ENCODE measurements around the gene RIF1. TPM values are rescaled to one million over a fixed set of nuclear protein-coding genes. Genes with fewer than 3 reads are reported as not detected.

Gene RIF1
- total RNA-seq, 1 experiment from 2014 or later, result 40.4 TPM

DNA sequence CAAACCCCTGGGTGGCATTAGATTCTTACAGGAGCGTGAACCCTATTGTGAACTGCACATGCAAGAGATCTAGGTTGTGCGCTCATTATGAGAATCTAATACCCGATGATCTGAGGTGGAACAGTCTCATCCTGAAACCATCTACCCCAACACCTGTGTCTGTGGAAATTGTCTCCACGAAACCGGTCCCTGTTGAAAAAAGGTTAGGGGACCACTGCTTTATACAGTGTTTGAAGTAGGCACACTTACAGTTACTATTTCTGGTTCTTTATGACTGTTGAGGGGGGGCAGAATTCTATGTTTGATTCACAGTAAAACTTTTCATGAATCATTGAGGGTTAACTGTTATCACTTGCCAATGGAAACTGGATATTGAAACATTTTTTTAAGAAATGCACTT, 72.0 kb downstream of the RIF1 start:
- Histone ChIP-seq H3K9me2 (replicated peaks; ENCODE audit: insufficient read depth, low read length) (no peaks in the 10 kb centered on the region), H3K27me3 (ENCODE audit: low read length) (no peaks in the 10 kb centered on the region), H3K9me3 (ENCODE audit: low read length) (no peaks in the 10 kb centered on the region), H3K9ac (ENCODE audit: low read length) (no peak overlapping the region), H3K36me3 (ENCODE audit: insufficient read depth, low read length) (peaks cover 73% of the 10 kb centered on the region), H2AFZ (ENCODE audit: low read length) (no peak overlapping the region), H3K79me2 (ENCODE audit: low read length) (peaks cover 31% of the 10 kb centered on the region), H3K4me3 (ENCODE audit: low read length) (no peak overlapping the region), H3K4me1 (ENCODE audit: low read length) (peaks cover 20% of the 10 kb centered on the region), H3K4me2 (ENCODE audit: low read depth, low read length, poor library complexity, severe bottlenecking) (no peak overlapping the region), H3K27ac (ENCODE audit: low read length) (no peak overlapping the region), H4K20me1 (ENCODE audit: insufficient read depth, low read depth, low read length) (no peaks in the 10 kb centered on the region)
- DNase-seq, result no peak

DNA sequence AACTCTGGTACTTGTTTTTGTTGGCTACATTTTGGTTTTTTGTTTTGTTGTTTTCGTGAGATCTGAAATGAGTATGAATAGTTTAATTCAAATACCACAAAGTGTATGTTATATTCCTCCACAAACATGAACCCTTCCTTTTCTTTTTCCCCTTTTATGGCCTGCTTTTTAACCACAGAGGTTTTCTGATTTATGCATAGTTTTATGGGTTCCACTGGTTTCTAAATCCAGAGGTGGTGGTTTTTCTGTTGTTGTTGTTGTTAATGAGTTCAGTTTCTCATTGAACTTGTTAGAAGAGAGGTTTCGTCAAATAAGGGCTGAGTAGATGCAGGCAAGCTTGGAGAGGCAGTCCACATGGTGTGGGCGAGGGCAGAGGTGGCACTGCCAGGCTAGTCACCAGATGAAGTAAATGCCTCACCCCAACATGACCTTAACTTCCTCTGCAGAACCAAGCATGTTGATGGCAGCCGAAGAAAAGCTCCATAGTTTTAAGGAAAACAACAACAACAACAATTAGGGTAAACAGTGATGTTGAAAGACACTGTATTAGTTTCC, 72.5 kb downstream of the RIF1 start:
- Histone ChIP-seq H3K36me3 (ENCODE audit: insufficient read depth, low read length) (peaks cover 70% of the 10 kb centered on the region), H3K9ac (ENCODE audit: low read length) (no peak overlapping the region), H3K4me1 (ENCODE audit: low read length) (peaks cover 20% of the 10 kb centered on the region), H3K9me3 (ENCODE audit: low read length) (no peaks in the 10 kb centered on the region), H3K9me2 (replicated peaks; ENCODE audit: insufficient read depth, low read length) (no peaks in the 10 kb centered on the region), H3K4me3 (ENCODE audit: low read length) (no peak overlapping the region), H3K79me2 (ENCODE audit: low read length) (peaks cover 26% of the 10 kb centered on the region), H3K27me3 (ENCODE audit: low read length) (no peaks in the 10 kb centered on the region), H3K27ac (ENCODE audit: low read length) (no peak overlapping the region), H4K20me1 (ENCODE audit: insufficient read depth, low read depth, low read length) (no peaks in the 10 kb centered on the region), H2AFZ (ENCODE audit: low read length) (no peak overlapping the region), H3K4me2 (ENCODE audit: low read depth, low read length, poor library complexity, severe bottlenecking) (no peak overlapping the region)
- DNase-seq, result no peak

DNA sequence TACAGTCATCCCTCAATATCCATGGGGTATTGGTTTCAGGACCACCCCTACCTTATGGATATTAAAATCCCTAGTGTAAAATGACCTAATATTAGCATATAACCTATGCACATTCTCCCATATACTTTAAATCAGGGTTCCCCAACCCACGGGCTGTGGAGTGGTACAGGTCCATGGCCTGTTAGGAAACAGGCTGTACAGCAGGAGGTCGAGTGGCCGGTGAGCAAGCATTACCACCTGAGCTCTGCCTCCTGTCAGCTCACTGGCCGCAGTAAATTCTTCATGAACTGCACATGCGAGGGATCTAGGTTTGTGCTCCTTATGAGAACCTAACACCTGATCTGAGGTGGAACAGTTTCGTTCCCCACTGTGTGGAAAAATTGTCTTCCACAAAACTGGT, 73.8 kb downstream of the RIF1 start:
- no peaks in the 10 kb centered on the region for H3K9me3 ChIP-seq (ENCODE audit: low read length)
- H3K27ac ChIP-seq (ENCODE audit: low read length), result no peak overlapping the region
- H3K4me3 ChIP-seq (ENCODE audit: low read length), result no peak overlapping the region
- H4K20me1 ChIP-seq (ENCODE audit: insufficient read depth, low read depth, low read length), result no peaks in the 10 kb centered on the region
- H3K27me3 ChIP-seq (ENCODE audit: low read length), result no peaks in the 10 kb centered on the region
- peaks cover 69% of the 10 kb centered on the region for H3K36me3 ChIP-seq (ENCODE audit: insufficient read depth, low read length)
- peaks cover 22% of the 10 kb centered on the region for H3K79me2 ChIP-seq (ENCODE audit: low read length)
- DNase-seq, result no peak
- H3K4me1 ChIP-seq (ENCODE audit: low read length), result peaks cover 20% of the 10 kb centered on the region
- H3K9me2 ChIP-seq (replicated peaks; ENCODE audit: insufficient read depth, low read length), result no peaks in the 10 kb centered on the region
- H3K9ac ChIP-seq (ENCODE audit: low read length), result no peak overlapping the region
- no peak overlapping the region for H2AFZ ChIP-seq (ENCODE audit: low read length)
- no peak overlapping the region for H3K4me2 ChIP-seq (ENCODE audit: low read depth, low read length, poor library complexity, severe bottlenecking)

DNA sequence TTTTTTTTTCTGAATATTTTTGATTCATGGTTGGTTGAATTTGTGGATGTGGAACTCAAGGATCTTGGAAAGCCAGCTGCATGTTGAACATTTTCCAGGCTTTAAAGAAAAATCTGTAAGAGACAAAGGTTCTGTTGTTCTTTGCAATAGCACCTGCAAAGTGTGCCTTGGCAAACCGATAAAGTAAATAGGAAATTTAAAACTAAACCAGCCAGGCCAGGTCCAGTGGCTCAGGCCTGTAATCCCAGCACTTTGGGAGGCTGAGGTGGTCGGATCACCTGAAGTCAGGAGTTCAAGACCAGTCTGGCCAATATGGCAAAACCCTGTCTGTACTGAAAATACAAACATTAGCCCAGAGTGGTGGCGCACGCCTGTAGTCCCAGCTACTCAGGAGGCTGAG, 74.4 kb downstream of the RIF1 start:
- no peak overlapping the region for H3K4me3 ChIP-seq (ENCODE audit: low read length)
- no peak overlapping the region for H2AFZ ChIP-seq (ENCODE audit: low read length)
- peaks cover 20% of the 10 kb centered on the region for H3K4me1 ChIP-seq (ENCODE audit: low read length)
- DNase-seq, result no peak
- H3K9me2 ChIP-seq (replicated peaks; ENCODE audit: insufficient read depth, low read length), result no peaks in the 10 kb centered on the region
- H3K27ac ChIP-seq (ENCODE audit: low read length), result no peak overlapping the region
- no peaks in the 10 kb centered on the region for H3K27me3 ChIP-seq (ENCODE audit: low read length)
- no peak overlapping the region for H3K9ac ChIP-seq (ENCODE audit: low read length)
- no peaks in the 10 kb centered on the region for H3K9me3 ChIP-seq (ENCODE audit: low read length)
- H3K4me2 ChIP-seq (ENCODE audit: low read depth, low read length, poor library complexity, severe bottlenecking), result no peak overlapping the region
- H3K79me2 ChIP-seq (ENCODE audit: low read length), result peaks cover 16% of the 10 kb centered on the region
- H3K36me3 ChIP-seq (ENCODE audit: insufficient read depth, low read length), result peaks cover 69% of the 10 kb centered on the region
- H4K20me1 ChIP-seq (ENCODE audit: insufficient read depth, low read depth, low read length), result no peaks in the 10 kb centered on the region

DNA sequence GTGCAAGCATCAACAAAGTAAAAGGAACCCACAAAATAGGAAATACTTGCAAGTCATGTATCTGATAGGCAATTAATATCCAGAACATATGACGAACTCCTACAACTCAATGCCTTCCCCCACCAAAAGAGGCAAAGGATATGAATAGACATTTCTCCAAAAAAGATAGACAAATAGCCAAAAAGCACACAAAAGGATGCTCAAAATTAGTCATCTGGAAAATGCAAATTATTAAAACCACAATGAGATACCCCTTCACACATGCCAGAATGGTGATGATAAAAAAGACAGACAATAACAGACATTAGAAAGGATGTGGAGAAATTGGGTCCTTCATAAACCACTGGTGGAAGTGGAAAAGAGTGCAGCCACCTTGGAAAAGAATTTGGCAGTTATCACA, 76.4 kb downstream of the RIF1 start:
- H3K9ac ChIP-seq (ENCODE audit: low read length), result no peak overlapping the region
- no peak overlapping the region for H3K4me2 ChIP-seq (ENCODE audit: low read depth, low read length, poor library complexity, severe bottlenecking)
- no peak overlapping the region for H2AFZ ChIP-seq (ENCODE audit: low read length)
- no peaks in the 10 kb centered on the region for H3K27me3 ChIP-seq (ENCODE audit: low read length)
- H3K27ac ChIP-seq (ENCODE audit: low read length), result no peak overlapping the region
- H3K4me1 ChIP-seq (ENCODE audit: low read length), result peaks cover 20% of the 10 kb centered on the region
- no peaks in the 10 kb centered on the region for H3K9me3 ChIP-seq (ENCODE audit: low read length)
- H3K9me2 ChIP-seq (replicated peaks; ENCODE audit: insufficient read depth, low read length), result no peaks in the 10 kb centered on the region
- H3K36me3 ChIP-seq (ENCODE audit: insufficient read depth, low read length), result peaks cover 55% of the 10 kb centered on the region
- no peak overlapping the region for H3K4me3 ChIP-seq (ENCODE audit: low read length)
- H4K20me1 ChIP-seq (ENCODE audit: insufficient read depth, low read depth, low read length), result no peaks in the 10 kb centered on the region
- peaks cover 6% of the 10 kb centered on the region; the same call in 1 of the 2 replicates for H3K79me2 ChIP-seq (ENCODE audit: low read length)
- DNase-seq, result no peak

DNA sequence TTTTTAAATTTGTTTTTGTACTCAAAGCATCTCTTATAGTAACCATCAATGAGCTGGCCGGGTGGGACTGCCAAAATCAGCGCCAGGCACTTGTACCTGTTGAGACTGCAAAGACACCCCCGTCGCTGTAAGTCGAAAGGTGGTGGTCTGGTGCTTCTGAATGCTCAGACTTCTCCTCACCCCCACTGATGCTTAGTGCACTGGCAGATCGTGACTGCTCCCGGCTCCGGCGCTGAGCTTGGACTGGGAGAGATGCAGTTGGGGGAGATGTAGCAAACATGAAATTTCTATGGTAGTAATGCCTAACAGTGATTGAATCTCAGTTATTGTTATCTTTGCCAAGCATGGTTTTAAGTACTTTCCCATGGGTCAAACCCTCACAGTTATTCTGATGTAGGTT, 80.6 kb downstream of the RIF1 start:
- Histone ChIP-seq H3K79me2 (ENCODE audit: low read length) (0 out of 2 replicates have a peak, but pooled peaks cover 3% of the 10 kb centered on the region), H3K9ac (ENCODE audit: low read length) (no peak overlapping the region), H3K9me2 (replicated peaks; ENCODE audit: insufficient read depth, low read length) (no peaks in the 10 kb centered on the region), H3K27ac (ENCODE audit: low read length) (no peak overlapping the region), H2AFZ (ENCODE audit: low read length) (no peak overlapping the region), H3K9me3 (ENCODE audit: low read length) (no peaks in the 10 kb centered on the region), H3K4me3 (ENCODE audit: low read length) (no peak overlapping the region), H3K27me3 (ENCODE audit: low read length) (no peaks in the 10 kb centered on the region), H3K4me1 (ENCODE audit: low read length) (peaks cover 10% of the 10 kb centered on the region), H4K20me1 (ENCODE audit: insufficient read depth, low read depth, low read length) (no peaks in the 10 kb centered on the region), H3K36me3 (ENCODE audit: insufficient read depth, low read length) (peaks cover 27% of the 10 kb centered on the region), H3K4me2 (ENCODE audit: low read depth, low read length, poor library complexity, severe bottlenecking) (no peak overlapping the region)
- no peak for DNase-seq

DNA sequence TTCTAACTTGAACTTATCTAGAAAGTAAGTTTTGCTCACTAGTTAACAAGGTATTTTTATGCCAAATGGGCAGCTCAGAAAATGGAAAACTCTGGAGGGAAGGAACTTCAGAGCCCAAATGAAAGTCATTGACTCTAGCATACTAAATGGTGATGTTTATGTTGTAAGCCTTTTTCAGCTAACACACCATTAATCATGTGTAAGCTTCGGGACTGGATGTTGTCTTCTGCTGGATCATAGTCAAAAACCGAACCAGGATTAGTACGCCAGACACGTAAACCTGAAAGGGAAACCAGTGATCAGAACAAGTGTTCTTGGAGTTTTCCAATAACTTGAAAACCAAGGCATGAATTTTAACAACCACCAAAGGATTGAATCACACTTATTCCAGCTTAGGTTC, 81.8 kb downstream of the RIF1 start:
- no peak overlapping the region for H3K27ac ChIP-seq (ENCODE audit: low read length)

DNA sequence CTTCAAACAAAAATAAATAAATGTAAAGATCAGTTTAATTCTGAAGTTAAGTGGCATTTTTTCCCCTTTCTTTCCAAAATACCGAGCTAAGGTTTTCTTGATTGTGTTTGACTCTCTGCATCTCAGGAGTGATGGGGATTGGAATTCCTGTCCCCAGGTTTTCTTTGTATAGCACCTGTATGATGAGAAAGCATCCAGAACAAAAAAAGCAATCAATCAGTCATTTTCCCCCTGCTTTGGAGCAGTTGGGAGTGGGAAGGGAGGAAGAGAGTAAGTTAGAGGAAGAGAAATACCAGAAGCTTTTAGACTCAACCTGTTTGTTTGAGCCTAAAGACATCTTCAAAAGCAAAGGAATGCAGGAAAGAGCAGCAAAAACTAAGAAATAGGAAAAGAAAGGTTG, 88.5 kb downstream of the RIF1 start:
- no peaks in the 10 kb centered on the region for H4K20me1 ChIP-seq (ENCODE audit: insufficient read depth, low read depth, low read length)
- peaks cover 3% of the 10 kb centered on the region; the same call in 1 of the 2 replicates for H3K36me3 ChIP-seq (ENCODE audit: insufficient read depth, low read length)
- no peak overlapping the region for H3K4me3 ChIP-seq (ENCODE audit: low read length)
- H3K9me2 ChIP-seq (replicated peaks; ENCODE audit: insufficient read depth, low read length), result no peaks in the 10 kb centered on the region
- DNase-seq, result no peak
- H3K9me3 ChIP-seq (ENCODE audit: low read length), result no peaks in the 10 kb centered on the region
- H3K4me2 ChIP-seq (ENCODE audit: low read depth, low read length, poor library complexity, severe bottlenecking), result no peak overlapping the region
- no peak overlapping the region for H3K9ac ChIP-seq (ENCODE audit: low read length)
- no peaks in the 10 kb centered on the region for H3K79me2 ChIP-seq (ENCODE audit: low read length)
- no peak overlapping the region for H3K27ac ChIP-seq (ENCODE audit: low read length)
- H3K4me1 ChIP-seq (ENCODE audit: low read length), result no peaks in the 10 kb centered on the region
- no peak overlapping the region for H2AFZ ChIP-seq (ENCODE audit: low read length)
- no peaks in the 10 kb centered on the region for H3K27me3 ChIP-seq (ENCODE audit: low read length)

More for the DNA sequence above, 81.8 kb downstream of the RIF1 start:
- H3K9me2 ChIP-seq (replicated peaks; ENCODE audit: insufficient read depth, low read length), result no peaks in the 10 kb centered on the region
- H3K9me3 ChIP-seq (ENCODE audit: low read length), result no peaks in the 10 kb centered on the region
- no peaks in the 10 kb centered on the region for H3K4me1 ChIP-seq (ENCODE audit: low read length)
- no peak overlapping the region for H2AFZ ChIP-seq (ENCODE audit: low read length)
- H3K79me2 ChIP-seq (ENCODE audit: low read length), result no peaks in the 10 kb centered on the region
- H3K4me3 ChIP-seq (ENCODE audit: low read length), result no peak overlapping the region
- no peak for DNase-seq
- H4K20me1 ChIP-seq (ENCODE audit: insufficient read depth, low read depth, low read length), result no peaks in the 10 kb centered on the region
- H3K4me2 ChIP-seq (ENCODE audit: low read depth, low read length, poor library complexity, severe bottlenecking), result no peak overlapping the region
- H3K27me3 ChIP-seq (ENCODE audit: low read length), result no peaks in the 10 kb centered on the region
- H3K36me3 ChIP-seq (ENCODE audit: insufficient read depth, low read length), result peaks cover 15% of the 10 kb centered on the region; the same call in 1 of the 2 replicates
- no peak overlapping the region for H3K9ac ChIP-seq (ENCODE audit: low read length)

All from Karpas-422 (cell line).